AG04450 (cell line): ENCODE data around the gene CENPK. TPM values are rescaled to one million over a fixed set of nuclear protein-coding genes. Genes with fewer than 3 reads are reported as not detected.

Source experiments
- CTCF ChIA-PET: fragments of 300-600, 350-600 bp; formaldehyde crosslinking; extraction: SDS; loops from one replicate; lab custom pipeline; 2022; ENCODE audit warnings: antibody characterized with exemption, inconsistent platforms; lab: Charles Lee
- POLR2A ChIA-PET: fragments of 350-600 bp; formaldehyde crosslinking; extraction: SDS; loops from one replicate; lab custom pipeline; 2021; ENCODE audit warnings: antibody characterized with exemption, inconsistent platforms; lab: Yijun Ruan, JAX
- DNase-seq: peaks from one replicate; pipeline ENCODE4 v3.0.0-alpha.2; 2011; ENCODE audit warnings: low read depth, low spot score
- H3K27ac ChIP-seq: one replicate; pipeline ENCODE4 v1.5.1; 2012; ENCODE audit warnings: low read depth, low read length, control low read depth
- H3K27me3 ChIP-seq: one replicate; pipeline ENCODE4 v1.6.0; 2012; ENCODE audit warnings: low read length; ENCODE audit not compliant: control insufficient read depth, insufficient read depth
- H3K4me3 ChIP-seq: 2 replicates; pipeline ENCODE4 v1.5.1; 2011; ENCODE audit warnings: mild to moderate bottlenecking, low read depth, low read length, control low read depth
- H3K9me3 ChIP-seq: 2 replicates; pipeline ENCODE4 v1.5.1; 2012; ENCODE audit warnings: low read length; ENCODE audit not compliant: control insufficient read depth, insufficient read depth
- polyA plus RNA-seq: library from polyadenylated mRNA; depleted of rRNA; stranded (reverse); fragments of >200 nt; gene quantifications from 2 replicates; pipeline ENCODE4 v1.2.3, GENCODE V29; 2011
- TF ChIP-seq, protein P1 (sequence below): IDR thresholded peaks from 2 replicates; pipeline ENCODE4 v1.5.1; 2011; ENCODE audit warnings: low read depth, low read length, control low read depth, inconsistent platforms

The CENPK gene
- polyA plus RNA-seq, 1 experiment, result 6.4 TPM

DNA sequence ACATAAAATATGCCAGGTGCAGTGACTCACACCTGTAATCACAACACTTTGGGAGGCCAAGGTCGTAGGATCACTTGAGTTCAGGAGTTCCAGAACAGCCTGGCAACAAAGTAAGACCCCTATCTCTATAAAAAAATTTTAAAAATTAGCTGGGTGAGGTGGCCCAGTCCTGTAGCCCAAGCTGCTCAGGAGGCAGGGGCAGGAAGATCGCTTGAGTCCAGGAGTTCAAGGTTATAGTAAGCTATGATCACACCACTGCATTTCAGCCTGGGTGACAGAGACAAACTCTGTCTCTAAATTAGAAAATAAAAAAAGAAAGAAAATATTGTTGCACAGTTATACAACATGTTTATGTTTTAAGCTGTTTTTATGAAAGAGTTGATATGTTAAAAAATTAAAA is 6.8 kb downstream of the CENPK start:
- H3K9me3 ChIP-seq, result no peaks in the 10 kb centered on the region
- no peak for DNase-seq
- ChIA-PET POLR2A (no interaction called here), CTCF (no interaction called here)
- TF ChIP-seq, protein P1, sequence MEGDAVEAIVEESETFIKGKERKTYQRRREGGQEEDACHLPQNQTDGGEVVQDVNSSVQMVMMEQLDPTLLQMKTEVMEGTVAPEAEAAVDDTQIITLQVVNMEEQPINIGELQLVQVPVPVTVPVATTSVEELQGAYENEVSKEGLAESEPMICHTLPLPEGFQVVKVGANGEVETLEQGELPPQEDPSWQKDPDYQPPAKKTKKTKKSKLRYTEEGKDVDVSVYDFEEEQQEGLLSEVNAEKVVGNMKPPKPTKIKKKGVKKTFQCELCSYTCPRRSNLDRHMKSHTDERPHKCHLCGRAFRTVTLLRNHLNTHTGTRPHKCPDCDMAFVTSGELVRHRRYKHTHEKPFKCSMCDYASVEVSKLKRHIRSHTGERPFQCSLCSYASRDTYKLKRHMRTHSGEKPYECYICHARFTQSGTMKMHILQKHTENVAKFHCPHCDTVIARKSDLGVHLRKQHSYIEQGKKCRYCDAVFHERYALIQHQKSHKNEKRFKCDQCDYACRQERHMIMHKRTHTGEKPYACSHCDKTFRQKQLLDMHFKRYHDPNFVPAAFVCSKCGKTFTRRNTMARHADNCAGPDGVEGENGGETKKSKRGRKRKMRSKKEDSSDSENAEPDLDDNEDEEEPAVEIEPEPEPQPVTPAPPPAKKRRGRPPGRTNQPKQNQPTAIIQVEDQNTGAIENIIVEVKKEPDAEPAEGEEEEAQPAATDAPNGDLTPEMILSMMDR, result no peak
- no peak overlapping the region for H3K4me3 ChIP-seq
- H3K27me3 ChIP-seq, result no peaks in the 10 kb centered on the region
- H3K27ac ChIP-seq, result no peak overlapping the region

DNA sequence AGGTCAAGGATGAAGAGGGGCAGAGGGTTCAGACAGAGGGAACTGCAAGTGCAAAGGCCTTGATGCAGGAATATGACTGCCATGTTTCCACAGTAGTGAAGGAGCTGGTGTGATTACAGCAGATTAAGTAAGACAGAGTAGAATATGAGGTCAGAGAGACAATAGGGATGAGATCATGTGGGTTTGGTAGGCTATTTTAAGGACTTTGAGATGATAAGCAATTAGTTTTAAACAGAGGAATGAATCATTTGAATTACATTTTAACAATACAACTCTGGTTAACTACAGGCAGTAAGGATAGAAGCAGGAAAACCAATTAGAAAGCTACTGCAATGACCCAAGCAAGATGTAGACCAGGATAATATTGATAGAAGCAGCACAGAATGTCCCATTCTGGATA is 7.7 kb downstream of the CENPK start:
- no peak for DNase-seq
- H3K4me3 ChIP-seq, result no peak overlapping the region
- TF ChIP-seq, protein P1, result no peak
- no peaks in the 10 kb centered on the region for H3K27me3 ChIP-seq
- POLR2A ChIA-PET, result no interaction called here
- CTCF ChIA-PET, result no interaction called here
- no peaks in the 10 kb centered on the region for H3K9me3 ChIP-seq
- no peak overlapping the region for H3K27ac ChIP-seq

DNA sequence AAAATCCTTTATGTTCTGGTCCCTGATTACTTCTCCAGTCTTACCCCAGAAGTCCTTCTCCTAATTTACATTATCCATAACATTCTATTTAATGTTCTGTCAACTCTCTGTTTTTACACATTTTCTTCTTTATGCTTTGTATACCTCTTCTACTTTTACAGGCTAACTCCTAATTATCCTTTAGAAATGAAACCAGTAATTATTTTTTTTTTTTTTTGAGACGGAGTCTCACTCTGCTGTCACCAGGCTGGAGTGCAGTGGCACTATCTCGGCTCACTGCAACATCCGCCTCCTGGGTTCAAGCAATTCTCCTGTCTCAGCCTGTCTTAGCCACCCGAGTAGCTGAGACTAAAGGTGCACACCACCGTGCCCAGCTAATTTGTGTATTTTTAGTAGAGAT is 9.0 kb downstream of the CENPK start:
- TF ChIP-seq, protein P1, result no peak
- ChIA-PET POLR2A (interaction anchor here (0.7 kb wide), 1 partner anchor 26 kb away, joined by 3 read pairs; no protein-coding TSS in a partner anchor), CTCF (interaction anchor here (0.9 kb wide), 1 partner anchor 9 kb away, joined by 3 read pairs; the partner anchor contains the start of gene CENPK)
- DNase-seq, result no peak
- H3K4me3 ChIP-seq, result no peak overlapping the region
- no peaks in the 10 kb centered on the region for H3K9me3 ChIP-seq
- no peaks in the 10 kb centered on the region for H3K27me3 ChIP-seq
- no peak overlapping the region for H3K27ac ChIP-seq

DNA sequence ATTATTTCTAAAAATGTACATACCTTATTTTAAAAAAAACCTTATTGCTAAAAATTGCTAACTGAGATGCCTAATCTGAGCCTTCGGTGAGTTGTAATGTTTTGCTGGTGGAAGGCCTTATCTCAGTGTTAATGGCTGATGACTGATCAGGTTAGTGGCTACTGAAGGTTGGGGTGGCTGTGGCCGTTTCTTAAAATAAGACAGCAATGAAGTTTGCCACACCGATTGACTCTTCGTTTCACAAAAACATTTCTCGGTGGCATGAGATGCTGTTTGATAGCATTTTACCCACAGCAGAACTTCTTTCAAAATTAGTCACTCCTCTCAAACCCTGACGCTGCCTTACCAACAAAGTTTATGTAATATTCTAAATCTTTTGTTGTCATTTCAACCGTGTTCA is 14.7 kb downstream of the CENPK start:
- CTCF ChIA-PET, result no interaction called here
- TF ChIP-seq, protein P1, result no peak
- DNase-seq, result no peak

DNA sequence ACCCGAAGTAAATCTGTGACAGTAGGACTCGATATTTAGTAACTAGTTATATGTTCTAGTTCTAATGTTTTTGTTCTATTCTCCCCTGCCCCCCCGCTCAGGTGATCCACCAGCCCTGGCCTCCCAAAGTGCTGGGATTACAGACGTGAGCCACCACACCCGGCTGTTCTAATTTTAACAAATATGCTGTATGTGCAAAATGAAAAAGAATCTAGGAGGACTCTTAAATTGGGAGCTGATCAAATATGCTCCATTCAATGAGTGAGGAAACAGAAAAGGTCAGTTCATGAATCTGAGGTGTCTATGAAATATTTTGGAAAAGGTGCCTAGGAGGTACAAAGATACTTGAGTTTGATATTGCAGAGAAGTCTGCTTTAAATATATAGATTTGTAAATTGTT is 16.8 kb downstream of the CENPK start:
- no peak overlapping the region for H3K4me3 ChIP-seq
- ChIA-PET POLR2A (no interaction called here), CTCF (no interaction called here)
- H3K27me3 ChIP-seq, result no peaks in the 10 kb centered on the region
- no peak overlapping the region for H3K27ac ChIP-seq
- TF ChIP-seq, protein P1, result no peak
- H3K9me3 ChIP-seq, result no peaks in the 10 kb centered on the region
- DNase-seq, result no peak

More for the DNA sequence above, 14.7 kb downstream of the CENPK start:
- no peaks in the 10 kb centered on the region for H3K27me3 ChIP-seq
- POLR2A ChIA-PET, result no interaction called here
- no peaks in the 10 kb centered on the region for H3K9me3 ChIP-seq
- H3K4me3 ChIP-seq, result no peak overlapping the region
- H3K27ac ChIP-seq, result no peak overlapping the region
